HUES64 (cell line): Measurements from ENCODE around the gene DACT1.

Experiments
- H3K27ac ChIP-seq: 2 replicates; pipeline ENCODE4 v1.7.0; 2013; ENCODE audit warnings: low read depth, low read length, inconsistent platforms
- H3K27me3 ChIP-seq: 2 replicates; pipeline ENCODE4 v1.6.1; 2013; ENCODE audit warnings: mild to moderate bottlenecking, low read length; ENCODE audit not compliant: insufficient read depth
- H3K36me3 ChIP-seq: 2 replicates; pipeline ENCODE4 v1.6.1; 2013; ENCODE audit warnings: mild to moderate bottlenecking, low read length; ENCODE audit not compliant: insufficient read depth
- H3K4me1 ChIP-seq: 2 replicates; pipeline ENCODE4 v1.6.1; 2013; ENCODE audit warnings: mild to moderate bottlenecking, low read length, moderate library complexity; ENCODE audit not compliant: insufficient read depth
- H3K4me3 ChIP-seq: 2 replicates; pipeline ENCODE4 v1.5.1; 2013; ENCODE audit warnings: mild to moderate bottlenecking, low read length, moderate library complexity
- H3K9ac ChIP-seq: 2 replicates; pipeline ENCODE4 v1.6.1; 2013; ENCODE audit warnings: mild to moderate bottlenecking, low read depth, low read length
- H3K9me3 ChIP-seq: 2 replicates; pipeline ENCODE4 v1.6.1; 2013; ENCODE audit warnings: low read depth, low read length; ENCODE audit not compliant: insufficient read depth
- WGBS: fragments of 150-250, 120-280 bp; methylation state at CpG from one replicate; pipeline ENCODE4 v1.1.7; 2013; ENCODE audit warnings: missing lambda C conversion rate; 5-methylcytosine and 5-hydroxymethylcytosine counted together

Gene DACT1

GRCh38 chr14:58636129-58636528 is 1.6 kb upstream of the DACT1 start:
- Histone ChIP-seq H3K9ac (no peak overlapping the region), H3K9me3 (no peaks in the 10 kb centered on the region), H3K27ac (no peak overlapping the region), H3K4me3 (0 out of 2 replicates have a peak overlapping the region, but pooled peaks have one; percentile 14), H3K36me3 (peaks cover 6% of the 10 kb centered on the region), H3K27me3 (peaks cover 54% of the 10 kb centered on the region), H3K4me1 (peaks cover 66% of the 10 kb centered on the region)
- 50% methylated on average over 1 of the region's 4 CpGs for WGBS

DNA sequence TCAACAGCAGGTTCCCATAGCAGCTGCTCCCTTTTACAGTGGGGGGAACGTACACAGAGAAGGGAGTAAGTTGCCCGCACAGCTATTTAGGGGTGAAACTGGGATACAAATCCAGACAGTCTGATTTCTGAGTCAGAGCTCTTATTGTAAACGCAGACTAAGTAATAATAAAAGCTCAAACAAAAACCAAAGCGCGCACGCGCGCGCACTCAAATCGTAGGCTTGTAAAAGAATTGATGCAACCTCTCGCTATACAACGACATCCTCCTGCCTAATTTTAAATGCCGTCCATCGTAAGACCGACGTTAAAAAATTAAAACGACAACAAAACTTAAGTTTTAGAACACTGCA is 747 bp upstream of the DACT1 start:
- H3K36me3 ChIP-seq: peaks cover 15% of the 10 kb centered on the region
- peak overlapping the region; percentile 68 for H3K4me3 ChIP-seq
- no peaks in the 10 kb centered on the region for H3K9me3 ChIP-seq
- no peak overlapping the region for H3K27ac ChIP-seq
- peaks cover 46% of the 10 kb centered on the region for H3K27me3 ChIP-seq
- peak overlapping the region; percentile 55; the same call in 1 of the 2 replicates for H3K9ac ChIP-seq
- peaks cover 57% of the 10 kb centered on the region for H3K4me1 ChIP-seq
- 43% methylated on average over 17 of the region's 17 CpGs for WGBS

- Histone ChIP-seq H3K4me3 (peak overlapping the region; percentile 68), H3K9ac (peak overlapping the region; percentile 69), H3K27me3 (peaks cover 43% of the 10 kb centered on the region), H3K36me3 (peaks cover 28% of the 10 kb centered on the region), H3K27ac (no peak overlapping the region), H3K9me3 (no peaks in the 10 kb centered on the region), H3K4me1 (peaks cover 51% of the 10 kb centered on the region)
- WGBS: under 1% methylated on average over 72 of the region's 75 CpGs
Observed at GRCh38 chr14:58638231-58639197, 752 bp downstream of the DACT1 start.

DNA sequence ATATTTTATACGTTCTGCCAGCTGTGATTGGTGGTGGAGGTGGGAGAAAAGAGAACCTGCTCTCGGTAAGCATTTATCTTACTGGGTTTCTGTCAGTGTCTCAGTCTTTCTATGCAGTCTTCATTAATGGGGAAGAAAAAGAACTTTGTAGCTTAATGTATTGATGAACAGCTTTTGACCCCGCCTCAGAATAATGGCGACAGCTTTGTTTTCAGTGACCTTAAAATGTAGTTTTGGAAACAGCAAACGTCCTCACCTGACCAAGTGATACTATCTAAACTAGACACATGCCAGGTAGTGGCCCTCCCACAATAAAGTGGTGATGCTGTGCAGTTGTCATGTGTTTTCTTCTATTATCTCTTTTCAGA is 1.4 kb downstream of the DACT1 start:
- no peaks in the 10 kb centered on the region for H3K9me3 ChIP-seq
- H3K27ac ChIP-seq: no peak overlapping the region
- H3K9ac ChIP-seq: peak overlapping the region; percentile 69
- H3K27me3 ChIP-seq: peaks cover 39% of the 10 kb centered on the region
- H3K4me3 ChIP-seq: peak overlapping the region; percentile 68
- H3K4me1 ChIP-seq: peaks cover 44% of the 10 kb centered on the region
- peaks cover 34% of the 10 kb centered on the region for H3K36me3 ChIP-seq
- 3% methylated on average over 4 of the region's 5 CpGs for WGBS

DNA sequence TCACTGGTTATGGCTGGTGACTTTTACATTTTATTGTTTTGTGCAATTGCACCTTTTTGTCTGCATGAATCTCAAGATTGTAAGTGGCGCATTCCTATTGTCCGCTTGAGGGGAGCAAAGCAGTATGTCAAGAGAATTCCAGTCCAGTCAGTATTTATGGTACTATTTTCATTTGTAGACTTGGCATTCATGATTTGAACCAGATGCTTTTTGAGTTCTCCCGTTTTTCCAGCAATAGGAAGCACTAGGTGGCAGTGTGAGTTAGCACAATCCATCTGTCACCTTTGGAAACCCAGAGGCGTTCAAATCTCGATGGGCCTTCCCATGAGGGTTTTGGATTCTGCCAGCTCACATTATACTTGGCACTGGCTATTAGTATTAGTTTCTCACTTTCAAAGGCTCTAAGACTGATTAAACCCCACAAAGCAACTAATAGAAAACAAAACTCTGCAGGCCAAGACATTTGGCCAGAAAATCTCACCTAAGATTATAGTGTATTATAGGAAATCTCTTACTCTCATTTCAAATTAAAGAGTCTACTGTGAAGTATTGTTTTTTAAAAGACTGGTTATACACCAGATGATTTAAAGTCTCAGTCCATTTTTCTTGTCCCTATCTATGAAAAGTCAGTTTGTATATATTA is 2.2 kb downstream of the DACT1 start:
- H3K4me3 ChIP-seq: peak overlapping the region; percentile 68
- H3K36me3 ChIP-seq: peaks cover 42% of the 10 kb centered on the region
- H3K27ac ChIP-seq: no peak overlapping the region
- peak overlapping the region; percentile 33; the same call in 1 of the 2 replicates for H3K9ac ChIP-seq
- 7% methylated on average over 5 of the region's 5 CpGs for WGBS
- no peaks in the 10 kb centered on the region for H3K9me3 ChIP-seq
- H3K27me3 ChIP-seq: peaks cover 33% of the 10 kb centered on the region
- peaks cover 36% of the 10 kb centered on the region for H3K4me1 ChIP-seq

- Histone ChIP-seq H3K9me3 (no peaks in the 10 kb centered on the region), H3K36me3 (peaks cover 52% of the 10 kb centered on the region), H3K4me1 (peaks cover 26% of the 10 kb centered on the region), H3K27ac (no peak overlapping the region), H3K9ac (no peak overlapping the region), H3K4me3 (no peak overlapping the region), H3K27me3 (peaks cover 33% of the 10 kb centered on the region)
- WGBS: 85% methylated on average over 2 of the region's 2 CpGs
Observed at GRCh38 chr14:58640959-58641358, 3.2 kb downstream of the DACT1 start.

DNA sequence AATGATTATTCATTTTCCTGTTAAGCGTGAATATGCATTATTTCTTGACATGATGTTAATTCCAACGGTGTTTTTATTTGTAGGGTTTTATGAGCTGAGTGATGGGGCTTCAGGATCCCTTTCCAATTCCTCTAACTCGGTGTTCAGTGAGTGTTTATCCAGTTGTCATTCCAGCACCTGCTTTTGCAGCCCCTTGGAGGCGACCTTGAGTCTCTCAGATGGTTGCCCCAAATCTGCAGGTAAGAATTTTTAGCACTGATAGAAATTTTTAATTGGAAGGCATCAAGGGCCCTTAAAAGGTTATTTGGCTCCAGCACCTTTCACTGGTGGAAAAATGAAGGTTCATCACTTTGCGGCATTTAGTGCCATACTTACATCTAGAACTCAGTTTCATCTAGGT is 3.7 kb downstream of the DACT1 start:
- H3K9me3 ChIP-seq: no peaks in the 10 kb centered on the region
- H3K4me1 ChIP-seq: peaks cover 21% of the 10 kb centered on the region
- no peak overlapping the region for H3K27ac ChIP-seq
- no peak overlapping the region for H3K9ac ChIP-seq
- H3K36me3 ChIP-seq: peaks cover 58% of the 10 kb centered on the region
- 88% methylated on average over 5 of the region's 5 CpGs for WGBS
- H3K4me3 ChIP-seq: no peak overlapping the region
- peaks cover 28% of the 10 kb centered on the region for H3K27me3 ChIP-seq

DNA sequence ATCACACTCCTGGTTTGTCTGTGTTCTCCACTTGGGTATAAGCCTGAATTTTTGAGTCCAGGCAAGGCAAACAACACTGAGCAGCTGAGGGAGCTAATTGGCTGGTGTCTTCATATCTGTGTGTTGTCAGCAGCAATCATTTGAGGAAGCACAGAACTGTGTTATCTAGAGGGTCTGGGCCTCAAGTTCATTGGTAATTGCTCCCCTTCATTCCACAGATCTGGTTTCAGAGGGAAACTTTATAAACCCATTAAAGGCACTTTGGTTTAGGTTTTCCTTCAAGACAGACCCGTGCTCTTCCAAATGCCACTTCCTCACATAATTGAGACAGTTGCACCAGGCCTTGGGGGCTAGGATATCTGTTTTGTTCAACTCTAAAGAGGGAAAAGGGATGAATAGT is 5.6 kb downstream of the DACT1 start:
- Histone ChIP-seq H3K9me3 (no peaks in the 10 kb centered on the region), H3K27me3 (peaks cover 15% of the 10 kb centered on the region), H3K36me3 (peaks cover 76% of the 10 kb centered on the region), H3K27ac (no peak overlapping the region), H3K4me1 (peaks cover 12% of the 10 kb centered on the region; the same call in 1 of the 2 replicates), H3K4me3 (no peak overlapping the region), H3K9ac (no peak overlapping the region)
- 91% methylated on average over 1 of the region's 1 CpG for WGBS

DNA sequence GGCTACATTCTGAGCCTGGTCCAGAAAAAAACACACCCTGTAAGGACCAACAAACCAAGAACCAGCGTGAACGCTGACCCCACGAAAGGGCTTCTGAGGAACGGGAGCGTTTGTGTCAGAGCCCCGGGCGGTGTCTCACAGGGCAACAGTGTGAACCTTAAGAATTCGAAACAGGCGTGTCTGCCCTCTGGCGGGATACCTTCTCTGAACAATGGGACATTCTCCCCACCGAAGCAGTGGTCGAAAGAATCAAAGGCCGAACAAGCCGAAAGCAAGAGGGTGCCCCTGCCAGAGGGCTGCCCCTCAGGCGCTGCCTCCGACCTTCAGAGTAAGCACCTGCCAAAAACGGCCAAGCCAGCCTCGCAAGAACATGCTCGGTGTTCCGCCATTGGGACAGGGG is 7.9 kb downstream of the DACT1 start:
- Histone ChIP-seq H3K9ac (no peak overlapping the region), H3K9me3 (no peaks in the 10 kb centered on the region), H3K27me3 (no peaks in the 10 kb centered on the region), H3K4me1 (no peaks in the 10 kb centered on the region), H3K27ac (no peak overlapping the region), H3K36me3 (peaks cover 79% of the 10 kb centered on the region), H3K4me3 (no peak overlapping the region)
- 96% methylated on average over 20 of the region's 20 CpGs for WGBS

- H3K27ac ChIP-seq: no peak overlapping the region
- 97% methylated on average over 34 of the region's 34 CpGs for WGBS
Observed at GRCh38 chr14:58646479-58646878, 8.7 kb downstream of the DACT1 start.

DNA sequence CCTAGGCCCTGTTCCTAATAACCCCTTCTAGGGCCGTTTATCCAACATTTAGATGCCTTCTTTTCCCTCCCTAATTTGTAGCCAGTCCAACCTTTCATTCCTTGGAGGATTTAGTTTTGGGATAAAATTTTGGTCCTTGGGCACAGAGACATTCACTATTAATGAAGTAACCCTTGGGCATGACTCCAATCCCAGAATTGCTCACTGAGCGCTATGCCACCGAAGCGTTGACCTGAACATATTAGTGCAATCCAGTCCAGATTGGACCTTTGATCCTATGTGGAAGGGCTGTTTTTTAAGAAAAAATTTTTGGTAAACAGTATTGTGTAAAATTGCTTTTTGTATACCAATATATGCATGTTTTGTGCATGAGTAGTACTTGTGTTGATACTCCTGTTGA is 10.0 kb downstream of the DACT1 start:
- Histone ChIP-seq H3K27ac (no peak overlapping the region), H3K36me3 (peaks cover 60% of the 10 kb centered on the region), H3K9ac (no peak overlapping the region), H3K4me3 (no peak overlapping the region), H3K4me1 (no peaks in the 10 kb centered on the region), H3K9me3 (no peaks in the 10 kb centered on the region), H3K27me3 (no peaks in the 10 kb centered on the region)
- 98% methylated on average over 4 of the region's 4 CpGs for WGBS

More at GRCh38 chr14:58646479-58646878, 8.7 kb downstream of the DACT1 start:
- no peaks in the 10 kb centered on the region for H3K4me1 ChIP-seq
- no peak overlapping the region for H3K9ac ChIP-seq
- no peaks in the 10 kb centered on the region for H3K9me3 ChIP-seq
- peaks cover 71% of the 10 kb centered on the region for H3K36me3 ChIP-seq
- no peaks in the 10 kb centered on the region for H3K27me3 ChIP-seq
- no peak overlapping the region for H3K4me3 ChIP-seq
